SIG-M5 (cell line): ENCODE data around the gene EHBP1.

Source experiments
- DNase-seq: peaks from one replicate; lab custom pipeline; 2025; lab: John Stamatoyannopoulos, UW

EHBP1 gene

GRCh38 chr2:62822549-62822948, 117.0 kb downstream of the EHBP1 start:
- no peak for DNase-seq

- DNase-seq, result no peak
Observed at GRCh38 chr2:62824388-62824787, 118.9 kb downstream of the EHBP1 start.

GRCh38 chr2:62826141-62826540, 120.6 kb downstream of the EHBP1 start:
- DNase-seq, result no peak

- no peak for DNase-seq
Observed at GRCh38 chr2:62826953-62827675, 121.6 kb downstream of the EHBP1 start.

GRCh38 chr2:62831729-62832128, 126.2 kb downstream of the EHBP1 start:
- DNase-seq, result no peak

- no peak for DNase-seq
Observed at GRCh38 chr2:62844311-62845090, 139.0 kb downstream of the EHBP1 start.

- no peak for DNase-seq
Observed at GRCh38 chr2:62845256-62845655, 139.7 kb downstream of the EHBP1 start.

- DNase-seq, result no peak
Observed at GRCh38 chr2:62852254-62852653, 146.7 kb downstream of the EHBP1 start.

GRCh38 chr2:62854600-62855514, 149.3 kb downstream of the EHBP1 start:
- no peak for DNase-seq

- no peak for DNase-seq
Observed at GRCh38 chr2:62856228-62857040, 150.9 kb downstream of the EHBP1 start.

- no peak for DNase-seq
Observed at GRCh38 chr2:62857139-62857931, 151.8 kb downstream of the EHBP1 start.

- no peak for DNase-seq
Observed at GRCh38 chr2:62858231-62858832, 152.8 kb downstream of the EHBP1 start.

GRCh38 chr2:62868947-62869346, 163.4 kb downstream of the EHBP1 start:
- no peak for DNase-seq

GRCh38 chr2:62870966-62871365, 165.5 kb downstream of the EHBP1 start:
- no peak for DNase-seq

GRCh38 chr2:62871506-62871905, 166.0 kb downstream of the EHBP1 start:
- DNase-seq, result no peak

GRCh38 chr2:62873603-62874002, 168.1 kb downstream of the EHBP1 start:
- DNase-seq, result no peak

- DNase-seq, result no peak
Observed at GRCh38 chr2:62874881-62875383, 169.4 kb downstream of the EHBP1 start.

GRCh38 chr2:62881162-62881795, 175.8 kb downstream of the EHBP1 start:
- no peak for DNase-seq

GRCh38 chr2:62883629-62884028, 178.1 kb downstream of the EHBP1 start:
- no peak for DNase-seq

- DNase-seq, result no peak
Observed at GRCh38 chr2:62884086-62884485, 178.6 kb downstream of the EHBP1 start.
